Measurements from ENCODE around the gene ZNF567. TPM values are rescaled to one million over a fixed set of nuclear protein-coding genes. Genes with fewer than 3 reads are reported as not detected.

Gene ZNF567
- total and polyA plus RNA-seq, 2 of the 8 experiments (the other 6 are each of a cell fraction or from before 2014, with no cell fraction given) = 6.5 to 10.5 TPM

GRCh38 chr19:36685835-36686234 lies 1.6 kb upstream of the ZNF567 start:
- H4K20me1 ChIP-seq (replicated peaks in 1 of 2; ENCODE audit: control insufficient read depth in 1 of 2, insufficient read depth in 2 of 2, low read length in 2 of 2) = peaks cover 0 to 3% of the 10 kb centered on the region in 2 experiments
- H4K91ac ChIP-seq (replicated peaks; ENCODE audit: insufficient read length, low read length) = no peak overlapping the region
- ChIA-PET POLR2A (ENCODE audit: partially characterized antibody) (interaction anchor here (0.9 to 2.3 kb wide), 4 partner anchors 10 to 21 kb away, joined by 3 to 10 read pairs (median 4); no protein-coding TSS in a partner anchor), CTCF (ENCODE audit: partially characterized antibody) (interaction anchor here (1.4 kb wide), 1 partner anchor 9 kb away, joined by 5 read pairs; no protein-coding TSS in a partner anchor)
- H3K79me2 ChIP-seq (ENCODE audit: control insufficient read depth in 1 of 2, insufficient read depth in 2 of 2, low read length in 2 of 2) = peaks cover 5 to 29% of the 10 kb centered on the region in 2 experiments
- no peak overlapping the region for H3K9ac ChIP-seq (replicated peaks in 1 of 4; ENCODE audit: extremely low read depth in 1 of 4, low read depth in 3 of 4, low read length in 3 of 4)
- H3K18ac ChIP-seq (ENCODE audit: extremely low read depth, low read length) = no peak overlapping the region
- H2BK20ac ChIP-seq (ENCODE audit: low read length) = no peak overlapping the region
- H2BK5ac ChIP-seq (ENCODE audit: low read depth, low read length) = no peak overlapping the region
- no peak overlapping the region for H2BK15ac ChIP-seq (ENCODE audit: low read length)
- no peaks in the 10 kb centered on the region; a peak in 3 of 7 replicates for H3K4me1 ChIP-seq (replicated peaks in 1 of 4; ENCODE audit: control insufficient read depth in 3 of 4, insufficient read depth in 4 of 4, low read length in 3 of 4)
- 80% methylated on average over 2 of the region's 2 CpGs; no CpG with 5 or more reads in 1 of the 2 experiments for WGBS, 2 experiments (ENCODE audit: extremely low coverage in 1 of 2, insufficient coverage in 1 of 2, insufficient read length in 1 of 2, insufficient replicate concordance in 2 of 2, low coverage in 1 of 2, low lambda C conversion rate in 2 of 2, missing lambda C conversion rate in 1 of 2)
- H2BK12ac ChIP-seq (ENCODE audit: low read depth, low read length) = no peak overlapping the region
- H2BK120ac ChIP-seq (replicated peaks; ENCODE audit: low read depth, low read length) = no peak overlapping the region
- peak overlapping the region in 1 of 2 experiments; percentile 98; a peak in 1 of 4 replicates for H3K4me2 ChIP-seq (ENCODE audit: insufficient read depth in 1 of 2, low read depth in 2 of 2, low read length in 2 of 2)
- no peak overlapping the region for H2AFZ ChIP-seq (ENCODE audit: low read length)
- no peak for FAIRE-seq
- no peak overlapping the region for H3K56ac ChIP-seq (replicated peaks; ENCODE audit: insufficient read length, low read depth, low read length)
- no peak overlapping the region for H3K4me3 ChIP-seq (ENCODE audit: extremely low read depth in 1 of 4, insufficient read depth in 2 of 4, low read depth in 3 of 4, low read length in 4 of 4)
- H3K23ac ChIP-seq (ENCODE audit: insufficient read length) = no peak overlapping the region
- H2AK5ac ChIP-seq (ENCODE audit: low read depth, low read length) = no peak overlapping the region
- H3K79me1 ChIP-seq (ENCODE audit: low read depth, low read length) = no peaks in the 10 kb centered on the region
- peaks cover 0 to 3% of the 10 kb centered on the region in 2 experiments; a peak in 3 of 4 replicates for H3K9me3 ChIP-seq (ENCODE audit: insufficient read depth in 2 of 2, low read depth in 1 of 2, low read length in 1 of 2)
- H3K14ac ChIP-seq (ENCODE audit: insufficient read length) = no peak overlapping the region
- no peaks in the 10 kb centered on the region for H3K27me3 ChIP-seq (replicated peaks in 1 of 4; ENCODE audit: control insufficient read depth in 3 of 4, extremely low read depth in 1 of 4, insufficient read depth in 3 of 4, low read length in 3 of 4)
- peaks cover 7 to 18% (median 14%) of the 10 kb centered on the region in 4 experiments; a peak in 7 of 8 replicates for H3K36me3 ChIP-seq (ENCODE audit: control insufficient read depth in 2 of 4, insufficient read depth in 4 of 4, low read length in 3 of 4)
- H4K5ac ChIP-seq (ENCODE audit: insufficient read length, low read depth, low read length) = no peak overlapping the region
- no peak overlapping the region for H3K27ac ChIP-seq (ENCODE audit: low read depth, low read length)
- H3K23me2 ChIP-seq (ENCODE audit: low read depth, low read length) = peaks cover 10% of the 10 kb centered on the region
- H4K8ac ChIP-seq (ENCODE audit: extremely low read depth, insufficient read depth, low read length) = no peak overlapping the region
- no peak overlapping the region for H3K4ac ChIP-seq (replicated peaks; ENCODE audit: insufficient read length, low read depth, low read length)
- DNase-seq (ENCODE audit: low read depth in 1 of 2, low spot score in 2 of 2) = no peak
- TF ChIP-seq TCF12 (IDR thresholded peaks at IDR 0.05; ENCODE audit: low read depth, low read length) (no peak), CTCF (IDR thresholded peaks at IDR 0.05; ENCODE audit: control extremely low read depth in 1 of 3, insufficient read depth in 1 of 3, low read depth in 1 of 3, low read length in 3 of 3) (no peak), NANOG (IDR thresholded peaks at IDR 0.05; ENCODE audit: insufficient read depth, low read depth, low read length, poor library complexity, severe bottlenecking) (no peak)

Data from H1 (cell line).